NOMO-1 (cell line): ENCODE data around the gene LDLRAD3.
A peak's percentile ranks its signal among the peaks of the same experiment; 100 is the strongest.
"Not testable (repeated sequence)": the region's sequence is repeated elsewhere in the genome, so short reads cannot be mapped to it uniquely, and the experiment has no call there.

Source experiments
- DNase-seq, 2 experiments: peaks; one replicate each; lab custom pipeline; 2025; ENCODE audit not compliant: unreplicated experiment in 2 of 2; lab: John Stamatoyannopoulos, UW

Gene LDLRAD3

DNA sequence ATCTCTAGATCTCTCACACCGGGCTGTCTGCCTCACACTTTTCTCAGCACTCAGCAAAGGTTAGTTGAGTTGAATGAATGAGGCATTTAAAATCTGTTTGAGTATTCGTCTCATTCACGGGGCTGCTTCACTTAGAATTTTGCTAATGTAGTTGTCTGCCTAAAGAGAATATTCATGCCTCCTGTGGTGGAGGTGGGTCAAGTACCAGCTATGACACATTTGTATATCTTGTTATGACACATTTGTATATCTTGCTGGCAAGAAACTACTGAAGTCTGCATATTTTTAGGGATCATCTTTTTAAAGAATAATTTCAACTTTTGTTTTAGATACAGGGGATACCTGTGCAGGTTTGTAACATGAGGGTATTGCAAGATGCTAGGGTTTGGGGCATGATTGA lies 43.1 kb downstream of the LDLRAD3 start:
- DNase-seq: no peak

DNA sequence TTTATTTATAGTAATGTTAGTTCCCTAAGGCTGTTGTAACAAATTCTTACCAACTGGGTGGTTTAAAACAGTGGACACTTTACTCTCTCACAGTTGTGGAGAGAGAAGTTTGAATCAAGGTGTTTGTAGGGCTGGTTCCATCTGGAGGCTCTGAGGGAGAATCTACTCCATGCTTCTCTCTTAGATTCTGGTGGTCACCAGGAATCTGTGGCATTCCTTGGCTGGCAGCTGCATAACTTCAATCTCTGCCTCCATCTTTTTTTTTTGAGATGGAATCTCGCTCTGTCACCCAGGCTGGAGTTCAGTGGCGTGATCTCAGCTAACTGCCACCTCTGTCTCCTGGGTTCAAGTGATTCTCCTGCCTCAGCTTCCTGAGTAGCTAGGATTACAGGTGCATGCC lies 46.3 kb downstream of the LDLRAD3 start:
- DNase-seq: peak in 1 of 2 experiments; percentile 20

DNA sequence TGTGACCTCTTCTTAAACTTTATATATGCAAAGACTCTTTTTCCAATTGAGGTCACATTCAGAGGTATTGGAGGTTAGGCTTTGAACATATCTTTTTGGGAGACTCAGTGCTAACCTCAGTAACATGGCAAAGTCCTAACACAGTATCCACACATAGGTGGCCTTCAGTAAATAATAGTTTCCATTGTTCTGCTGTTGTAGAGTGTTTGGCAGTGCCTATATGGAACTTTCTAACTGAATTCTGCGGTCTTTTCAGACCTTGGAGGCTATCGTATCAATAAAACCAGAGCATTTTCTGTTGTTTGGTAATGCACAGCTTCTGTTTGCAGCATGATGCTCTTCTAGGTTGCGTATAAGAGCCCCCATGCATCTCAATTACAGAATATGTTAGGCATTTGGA lies 47.0 kb downstream of the LDLRAD3 start:
- no peak for DNase-seq

DNA sequence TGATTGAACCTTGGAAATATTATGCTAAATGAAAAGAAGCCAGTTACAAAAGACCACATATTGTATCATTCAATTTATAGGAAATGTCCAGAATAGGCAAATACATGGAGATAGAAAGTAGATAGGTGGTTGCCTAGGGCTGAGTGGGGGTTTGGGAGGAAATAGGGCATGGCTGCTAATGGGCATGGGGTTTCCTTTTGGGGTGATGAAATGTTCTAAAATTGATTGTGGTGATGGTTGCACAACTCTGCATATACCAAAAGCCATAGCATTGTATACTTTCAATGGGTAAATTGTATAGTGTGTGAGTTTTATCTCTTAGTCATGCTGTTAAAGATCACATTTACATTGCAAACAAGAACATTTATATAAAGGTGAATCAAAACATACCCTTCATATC lies 48.7 kb downstream of the LDLRAD3 start:
- peak; percentile 83 to 87 for DNase-seq

DNA sequence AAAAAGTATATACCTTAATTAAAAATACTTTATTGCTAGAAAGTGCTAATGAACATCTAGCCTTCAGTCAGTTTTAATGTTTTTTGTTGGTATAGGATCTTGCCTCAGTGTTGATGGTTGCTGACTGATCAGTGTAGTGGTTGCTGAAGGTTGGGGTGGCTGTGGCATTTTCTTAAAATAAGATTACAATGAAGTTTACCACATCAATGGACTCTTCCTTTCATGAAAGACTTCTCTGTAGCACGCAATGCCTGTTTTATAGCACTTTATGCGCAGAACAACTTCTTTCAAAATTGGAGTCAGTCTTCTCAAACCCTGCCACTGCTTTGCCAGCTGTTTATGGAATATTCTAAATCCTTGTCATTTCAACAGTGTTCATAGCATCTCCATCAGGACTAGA lies 50.6 kb downstream of the LDLRAD3 start:
- DNase-seq: no peak

DNA sequence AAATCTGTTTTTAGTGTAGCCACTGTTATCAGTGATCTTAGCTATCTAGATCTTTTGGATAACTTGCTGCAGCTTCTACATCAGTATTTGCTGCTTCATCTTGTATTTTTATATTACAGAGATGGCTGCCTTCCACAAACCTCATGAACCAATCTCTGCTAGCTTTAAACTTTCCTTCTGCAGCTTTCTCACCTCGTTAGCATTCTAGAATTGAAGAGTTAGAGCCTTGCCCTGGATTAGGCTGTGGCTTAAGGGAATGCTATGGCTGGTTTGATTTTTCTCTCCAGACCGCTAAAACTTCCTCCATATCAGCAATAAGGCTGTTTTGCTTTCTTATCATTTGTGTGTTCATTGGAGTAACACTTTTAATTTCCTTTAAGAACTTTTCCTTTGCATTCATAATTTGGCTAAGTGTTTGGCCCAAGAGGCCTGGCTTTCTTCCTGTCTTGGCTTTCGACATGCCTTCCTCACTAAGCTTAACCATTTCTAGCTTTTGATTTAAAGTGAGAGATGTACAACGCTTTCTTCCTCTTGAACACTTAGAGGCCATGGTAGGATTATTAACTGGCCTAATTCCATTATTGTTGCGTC lies 51.9 kb downstream of the LDLRAD3 start:
- no peak for DNase-seq

DNA sequence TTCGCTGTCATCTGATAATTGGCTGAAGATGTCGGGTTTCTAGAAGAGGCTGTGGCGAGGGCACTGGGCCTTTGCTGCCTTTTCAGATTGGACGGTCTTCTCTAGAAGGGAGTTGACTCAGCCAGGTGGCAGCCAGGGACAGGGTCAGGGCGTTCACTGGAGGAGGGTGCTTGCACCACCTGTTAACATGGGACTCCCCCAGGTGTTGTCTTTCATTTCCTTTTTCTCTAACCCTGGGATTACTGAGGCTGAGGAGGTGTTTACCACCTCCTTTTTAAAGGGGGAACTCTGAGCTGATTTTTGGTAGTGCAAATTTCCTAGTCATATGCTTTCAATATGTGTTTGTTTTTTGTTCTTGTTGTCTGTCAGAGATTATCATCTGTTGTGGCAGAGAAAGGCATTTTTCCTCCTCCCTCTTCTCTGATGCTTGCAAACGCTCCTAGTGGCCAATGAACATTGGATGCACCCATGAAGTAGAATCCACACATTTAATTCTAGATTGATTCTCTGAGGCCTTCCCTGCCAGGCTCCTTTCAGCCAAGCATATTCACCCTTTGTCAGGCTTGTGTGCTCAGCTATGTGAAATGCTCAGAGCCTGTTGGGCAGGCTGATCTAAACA lies 54.1 kb downstream of the LDLRAD3 start:
- DNase-seq: no peak

DNA sequence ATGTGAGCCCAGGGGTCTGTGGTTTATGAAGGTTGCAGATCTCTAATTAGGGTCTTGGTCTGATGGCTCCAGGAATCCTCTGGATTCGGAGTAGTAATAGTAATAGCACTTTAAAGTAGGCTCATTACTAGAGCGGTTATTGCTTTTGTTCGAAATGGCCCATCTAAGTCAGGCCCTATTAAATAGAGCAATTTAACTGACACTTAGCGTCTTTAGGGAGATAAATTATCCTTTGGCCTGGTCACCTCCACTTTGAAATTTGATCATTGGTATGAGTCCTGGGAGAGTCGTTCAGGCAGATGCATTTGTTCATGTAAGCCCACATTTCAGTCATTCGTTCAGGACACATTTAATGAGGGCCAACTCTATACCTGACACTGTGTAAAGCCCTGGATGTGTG lies 54.8 kb downstream of the LDLRAD3 start:
- DNase-seq: no peak

DNA sequence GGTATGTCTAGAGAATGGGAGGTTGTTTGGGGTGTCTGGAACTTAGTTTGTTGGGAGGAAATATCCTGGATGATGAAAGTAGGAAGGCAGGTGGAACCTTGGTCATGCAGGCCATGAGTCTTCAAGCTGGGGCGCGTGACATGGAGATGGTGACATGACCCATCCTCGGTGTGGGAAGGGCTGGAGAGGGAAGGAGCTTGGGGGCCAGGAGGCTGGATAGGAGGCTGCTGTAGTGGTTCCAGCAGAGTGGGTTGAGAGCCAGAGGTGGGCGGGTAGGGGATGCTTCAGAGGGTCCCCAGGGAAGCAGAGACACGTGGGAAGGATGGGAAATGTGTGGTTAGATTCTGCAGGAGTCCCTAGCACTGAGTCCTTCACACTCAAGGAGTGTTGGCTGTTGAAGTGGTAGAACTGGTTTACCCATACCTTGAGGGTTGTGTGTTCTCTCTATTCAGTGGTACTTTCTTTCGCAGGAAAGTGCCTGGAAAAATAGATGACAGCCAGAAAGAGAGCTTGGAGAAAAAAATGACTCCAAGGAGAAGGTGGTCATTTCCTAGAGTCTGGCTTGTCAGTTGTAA lies 56.8 kb downstream of the LDLRAD3 start:
- DNase-seq: no peak

DNA sequence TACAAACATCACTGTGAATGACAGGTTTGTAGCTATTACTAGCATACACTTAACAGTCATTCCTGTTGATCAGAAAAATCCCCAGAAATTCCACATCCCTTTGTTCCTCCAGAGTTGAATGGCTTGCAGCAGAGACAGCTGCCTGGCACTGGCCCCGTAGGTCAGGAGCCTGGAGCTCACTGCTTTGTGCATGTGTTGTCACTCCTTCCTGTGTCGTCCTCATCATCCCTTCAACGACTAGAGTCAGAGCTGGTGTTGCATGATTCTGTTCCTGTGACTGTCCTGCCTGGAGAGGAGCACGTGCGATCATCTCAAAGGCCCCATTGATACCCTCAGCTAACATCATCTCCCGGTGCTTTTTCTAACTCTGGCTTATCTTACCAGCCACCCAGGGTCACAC lies 58.3 kb downstream of the LDLRAD3 start:
- DNase-seq: no peak

DNA sequence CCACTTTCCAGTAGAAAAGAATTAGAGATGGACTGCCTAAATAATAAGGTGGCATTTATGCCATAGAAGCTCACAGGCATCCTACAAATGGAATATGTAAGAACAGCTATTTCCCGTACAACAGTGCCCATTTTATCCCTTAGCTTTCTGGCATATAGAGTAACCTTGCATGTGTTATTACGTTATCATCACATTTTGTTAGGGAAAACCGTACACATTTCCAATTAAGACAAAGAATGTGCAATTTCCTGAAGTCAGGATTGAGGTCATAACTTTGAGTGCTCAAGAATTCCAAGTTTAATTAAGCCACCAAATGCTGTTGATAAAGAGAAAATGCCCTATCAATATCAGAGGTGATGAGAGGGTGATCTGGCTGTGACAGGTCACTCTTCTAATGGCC lies 58.9 kb downstream of the LDLRAD3 start:
- no peak for DNase-seq

DNA sequence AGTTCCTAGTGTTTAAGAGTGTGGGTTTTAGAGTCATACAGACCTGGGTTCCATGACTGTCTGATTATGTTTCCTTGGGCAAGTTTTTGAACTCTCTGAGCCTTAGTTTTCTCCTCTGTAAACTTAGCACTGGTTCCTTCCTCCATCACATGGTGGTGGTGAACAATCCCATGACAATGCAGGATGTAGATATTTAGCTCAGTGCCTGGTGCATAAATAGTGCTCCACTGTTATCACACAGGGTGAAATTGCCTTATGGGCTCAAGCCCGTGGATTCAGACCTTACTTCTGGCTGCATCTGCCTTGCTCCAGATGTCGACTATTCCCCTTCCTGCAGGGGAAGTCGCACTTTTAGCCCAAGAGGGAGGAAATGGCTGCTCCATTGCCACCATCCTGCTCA lies 62.7 kb downstream of the LDLRAD3 start:
- no peak for DNase-seq

DNA sequence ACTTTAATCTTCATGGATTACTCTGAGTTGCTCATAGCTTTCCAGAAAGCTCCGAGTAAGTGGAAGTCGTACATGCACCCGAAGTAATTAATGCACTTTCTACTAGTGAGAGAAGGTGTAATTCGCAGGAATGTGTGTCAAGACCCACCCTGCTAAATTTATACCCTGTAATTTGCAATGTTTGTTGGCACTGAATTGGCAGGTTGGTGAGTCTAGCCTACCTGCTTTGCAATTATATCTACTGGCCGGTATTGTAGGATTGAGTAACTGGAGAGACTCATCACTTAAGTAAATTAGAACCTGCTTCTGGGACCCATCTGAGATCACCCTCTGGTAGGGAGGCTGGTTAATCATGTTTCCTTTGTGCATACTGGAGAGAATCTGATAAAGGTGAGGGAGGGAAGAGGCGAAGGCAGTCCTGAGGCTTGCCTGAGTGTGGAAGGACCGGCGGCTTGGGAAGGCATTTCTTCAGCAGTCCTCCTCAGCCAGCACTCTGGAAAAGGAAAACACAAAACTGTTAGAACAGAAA lies 63.3 kb downstream of the LDLRAD3 start:
- DNase-seq: no peak

DNA sequence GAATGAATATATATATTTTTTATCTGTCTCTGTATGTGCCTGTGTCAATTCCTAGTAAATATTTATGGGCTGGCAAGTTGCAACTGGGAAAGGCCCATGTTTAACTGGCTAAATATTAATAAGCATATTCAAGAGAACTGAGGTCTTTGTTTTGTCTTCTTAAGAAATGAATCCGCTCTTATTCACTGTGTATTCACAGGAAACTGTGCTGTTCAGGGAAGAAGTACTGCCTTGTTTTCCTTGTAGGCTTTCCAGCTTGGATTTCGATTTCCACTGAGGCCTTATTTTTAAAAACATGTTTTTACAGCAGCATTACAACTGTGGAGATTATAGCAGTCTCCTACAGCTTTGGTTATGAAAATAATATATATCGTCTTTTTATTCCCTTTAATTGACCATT lies 64.7 kb downstream of the LDLRAD3 start:
- DNase-seq: no peak

DNA sequence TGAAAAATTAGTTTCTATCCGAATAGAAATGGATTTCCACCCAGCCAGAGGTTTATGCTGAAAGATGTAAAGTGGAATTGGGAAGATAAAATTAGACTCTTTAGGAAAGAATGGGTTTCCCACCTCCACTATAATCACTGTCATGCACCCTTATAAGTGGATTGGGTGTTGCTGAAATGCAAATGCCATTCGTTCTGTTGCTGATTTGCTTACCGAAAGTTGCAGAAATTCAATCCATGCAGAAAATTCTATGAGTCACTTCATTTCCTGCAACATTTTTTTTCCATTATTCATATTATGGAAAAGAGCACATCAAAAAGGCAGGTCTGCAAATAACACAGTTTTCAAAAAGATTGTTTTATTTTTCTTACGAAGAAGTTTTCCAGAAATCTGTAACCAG lies 65.6 kb downstream of the LDLRAD3 start:
- DNase-seq: no peak

DNA sequence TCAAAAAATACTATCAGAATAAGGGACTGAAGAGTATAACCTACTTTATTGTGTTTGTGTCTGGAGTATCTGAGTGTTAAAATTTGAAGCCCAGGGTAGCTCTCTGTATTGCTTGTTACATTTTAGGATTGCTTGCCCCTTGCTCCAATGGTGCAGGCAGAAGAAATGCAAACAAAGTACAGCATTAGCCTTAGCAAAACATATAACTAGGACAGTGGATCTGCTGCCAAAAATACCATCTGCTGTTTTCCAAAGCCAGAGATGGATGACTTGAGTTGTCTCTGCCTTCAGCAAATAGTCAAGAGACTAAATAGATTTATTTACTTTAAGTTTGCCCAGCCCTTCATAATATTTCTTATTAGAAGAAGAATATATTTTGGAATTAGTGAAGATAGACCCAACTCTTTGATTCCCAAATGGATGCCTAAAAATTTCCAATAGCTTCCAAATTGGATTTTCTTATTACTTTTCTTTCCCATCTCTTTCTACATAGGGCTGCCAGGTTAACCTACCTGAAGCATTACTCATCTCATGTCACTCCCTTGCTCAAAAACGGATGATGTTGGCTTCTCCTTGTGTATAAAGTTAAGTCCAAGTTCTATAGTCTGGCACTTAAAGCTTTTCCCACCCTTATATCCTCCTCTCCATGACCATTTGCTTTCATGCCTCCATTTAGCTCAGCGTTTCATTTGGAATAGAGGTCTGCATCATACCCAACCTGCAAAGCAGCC lies 66.3 kb downstream of the LDLRAD3 start:
- no peak for DNase-seq

DNA sequence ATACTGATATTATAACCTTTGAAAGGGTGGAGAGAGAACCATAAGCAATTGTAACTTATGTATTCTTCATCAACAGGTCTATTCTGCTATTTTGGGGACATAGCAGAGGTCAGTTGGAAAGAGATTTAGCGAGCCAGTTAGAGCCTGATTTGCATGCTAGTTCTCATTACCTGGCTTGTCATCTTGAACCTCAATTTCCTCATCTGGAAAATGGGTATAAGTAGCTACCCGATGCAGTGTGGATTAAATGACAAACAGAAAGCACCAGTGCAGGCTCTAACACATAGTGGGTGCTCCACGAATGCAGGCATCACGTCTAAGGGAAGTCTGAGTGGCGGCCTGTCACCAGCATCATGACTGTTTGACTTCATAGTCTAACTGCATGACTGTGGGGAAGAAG lies 67.7 kb downstream of the LDLRAD3 start:
- DNase-seq: no peak

DNA sequence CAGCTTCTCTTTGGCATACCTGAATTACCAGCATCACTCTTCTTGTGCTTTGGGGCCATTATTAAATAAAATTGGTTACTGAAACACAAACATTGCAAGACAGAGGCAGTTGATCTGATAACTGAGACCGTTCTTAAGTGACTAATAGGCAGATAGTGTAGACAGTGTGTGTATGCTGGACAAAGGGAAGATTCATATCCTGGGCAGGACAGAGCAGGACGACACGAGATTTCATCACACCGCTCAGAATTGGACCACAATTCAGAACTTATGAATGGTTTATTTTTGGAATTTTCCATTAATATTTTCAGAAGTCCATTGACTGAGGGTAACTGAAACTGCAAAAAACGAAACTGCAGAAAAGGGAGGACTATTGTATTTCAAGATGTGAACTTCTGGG lies 68.6 kb downstream of the LDLRAD3 start:
- no peak for DNase-seq

DNA sequence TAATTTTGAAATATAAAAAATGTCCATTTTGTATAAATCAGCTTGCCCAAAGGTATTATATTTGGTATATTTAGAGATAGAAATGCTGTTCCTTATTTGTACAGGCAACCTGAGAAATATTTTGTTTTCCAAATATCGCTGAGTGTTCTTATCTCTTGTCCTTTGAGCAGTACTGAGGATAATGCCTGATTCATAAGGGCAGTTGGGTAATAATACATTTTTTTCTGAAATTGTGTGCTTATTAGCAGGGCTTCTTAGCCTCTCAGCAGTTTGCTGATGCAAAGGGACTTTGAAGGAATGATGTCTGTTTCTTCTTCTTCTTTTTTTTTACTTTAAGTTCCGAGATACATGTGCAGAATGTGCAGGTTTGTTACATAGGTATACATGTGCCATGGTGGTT lies 69.1 kb downstream of the LDLRAD3 start:
- no peak for DNase-seq

DNA sequence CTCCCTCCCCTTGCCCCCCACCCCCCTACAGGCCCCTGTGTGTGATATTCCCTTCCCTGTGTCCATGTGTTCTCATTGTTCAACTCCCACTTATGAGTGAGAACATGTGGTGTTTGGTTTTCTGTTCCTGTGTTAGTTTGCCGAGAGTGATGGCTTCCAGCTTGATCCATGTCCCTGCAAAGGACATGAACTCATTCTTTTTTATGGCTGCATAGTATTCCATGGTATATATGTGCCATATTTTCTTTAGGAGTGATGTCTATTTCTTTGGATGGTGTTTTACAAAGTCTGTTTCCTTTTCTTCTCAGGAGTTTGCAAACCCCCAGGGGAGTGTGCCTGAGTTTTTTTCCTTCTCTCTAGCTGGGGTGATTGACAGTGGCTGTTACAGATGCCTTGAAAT lies 69.6 kb downstream of the LDLRAD3 start:
- not testable (repeated sequence) for DNase-seq

DNA sequence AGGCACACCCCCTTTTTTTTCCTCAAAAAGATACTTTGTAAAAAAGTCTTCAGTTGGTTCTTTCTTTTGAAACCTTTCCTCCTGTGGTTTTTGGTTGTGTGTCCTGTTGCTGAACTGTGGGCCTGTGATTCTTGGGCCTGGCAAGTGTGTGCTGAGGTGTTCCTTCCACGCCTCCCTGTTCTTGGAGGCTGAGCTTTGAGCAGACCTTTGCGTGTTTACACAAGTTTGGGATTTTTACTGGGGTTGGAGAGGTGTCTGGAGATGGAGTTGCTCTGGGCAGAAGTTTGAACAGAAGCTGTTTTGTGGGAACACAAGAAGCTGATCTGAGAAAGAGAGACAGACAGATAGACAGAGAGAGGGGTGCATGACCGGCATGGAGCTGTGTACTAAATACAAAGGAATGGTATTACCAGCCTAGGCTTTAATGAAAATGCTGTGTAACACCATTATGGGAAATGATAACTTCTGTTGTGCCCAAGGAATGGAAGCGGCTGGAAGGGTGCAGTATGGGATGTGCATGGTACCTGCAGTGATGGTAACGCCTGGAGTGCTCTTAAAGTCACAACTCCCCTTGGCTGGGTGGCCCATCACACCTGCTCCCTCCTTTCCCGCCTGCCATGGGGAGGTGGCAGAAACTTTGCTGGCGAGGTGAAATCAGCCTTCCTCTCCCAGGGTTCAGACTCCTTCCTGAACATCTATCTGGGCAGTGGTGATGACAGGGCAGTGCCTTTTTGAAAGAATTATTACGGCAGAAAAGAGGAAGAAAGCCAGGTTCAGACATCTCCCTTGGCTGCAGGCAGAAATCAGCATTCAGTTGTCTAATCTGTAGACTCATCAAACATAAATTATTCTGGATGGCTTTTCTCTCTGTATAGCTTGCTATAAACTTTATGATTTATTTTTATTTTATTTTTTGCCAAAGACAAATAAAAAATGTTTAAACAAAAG lies 70.4 kb downstream of the LDLRAD3 start:
- DNase-seq: peak; percentile 80 to 92
